GM10248 (cell line): ENCODE measurements around the gene HIF3A.

Experiments used
- CTCF ChIA-PET: fragments of 300-600 bp; sonication (Branson Sonifier 250); formaldehyde crosslinking; extraction: SDS; loops from one replicate; lab custom pipeline; 2021; ENCODE audit warnings: antibody characterized with exemption; lab: Yijun Ruan, JAX
- POLR2A ChIA-PET: fragments of 350-650 bp; sonication (Branson Sonifier 250); formaldehyde crosslinking; extraction: SDS; loops from one replicate; lab custom pipeline; 2020; ENCODE audit warnings: antibody characterized with exemption; lab: Yijun Ruan, JAX
- DNase-seq: peaks from one replicate; pipeline ENCODE4 v3.0.0; 2012; ENCODE audit errors: extremely low spot score
- CTCF ChIP-seq: IDR thresholded peaks from 2 replicates; pipeline ENCODE4 v1.5.1; 2012; ENCODE audit warnings: mild to moderate bottlenecking, low read depth; ENCODE audit errors: extremely low read depth, missing control alignments, control extremely low read depth

The HIF3A gene

DNA sequence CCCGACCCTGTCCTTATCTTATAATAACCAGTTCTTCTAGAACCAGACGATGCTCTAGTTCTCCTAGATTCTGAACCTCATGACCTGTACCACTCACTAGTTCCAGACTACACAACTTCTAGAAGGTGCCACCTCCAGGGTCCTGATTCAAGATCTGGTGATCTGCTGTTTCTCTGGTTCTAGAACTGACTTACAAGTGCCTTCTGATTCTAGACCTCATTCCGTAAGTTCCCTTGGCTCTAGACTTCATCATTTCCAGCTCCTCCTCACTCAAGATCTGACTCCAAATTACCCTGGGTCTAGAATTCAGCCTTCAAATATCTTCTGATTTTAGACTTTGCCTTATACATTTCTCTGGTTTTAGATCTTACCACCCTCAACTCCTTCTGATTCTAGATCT is 45.1 kb downstream of the HIF3A start:
- no peak for DNase-seq
- POLR2A ChIA-PET, result no interaction called here
- TF ChIP-seq CTCF, result no peak
- CTCF ChIA-PET, result no interaction called here

- no peak for TF ChIP-seq CTCF
- CTCF ChIA-PET, result interaction anchor here (0.9 kb wide), 1 partner anchor 12 kb away, joined by 3 read pairs; no protein-coding TSS in a partner anchor
- no peak for DNase-seq
- POLR2A ChIA-PET, result no interaction called here
These were observed 47.5 kb downstream of the HIF3A start for GRCh38 chr19:46344363-46344762.

DNA sequence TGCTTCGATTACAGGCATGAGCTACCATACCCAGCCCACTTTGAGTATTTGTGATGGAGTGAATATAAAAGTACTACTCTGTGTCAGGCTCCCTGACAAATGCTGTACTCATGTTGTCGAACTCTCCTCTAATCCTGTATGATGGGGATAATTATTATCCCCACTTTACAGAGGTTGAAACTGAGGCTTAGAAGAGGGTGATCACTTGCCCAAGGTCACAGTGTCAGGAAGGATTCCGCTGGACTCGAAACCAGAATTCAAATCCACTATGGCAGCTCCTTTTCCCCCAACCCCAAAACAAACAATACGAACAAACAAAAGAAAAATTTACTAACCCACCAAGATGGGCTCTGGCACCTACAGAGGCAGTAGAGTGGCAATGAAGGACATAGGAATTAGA is 48.3 kb downstream of the HIF3A start:
- no peak for TF ChIP-seq CTCF
- ChIA-PET CTCF (interaction anchor here (0.9 kb wide), 1 partner anchor 11 kb away, joined by 3 read pairs; no protein-coding TSS in a partner anchor), POLR2A (no interaction called here)
- DNase-seq, result no peak

- ChIA-PET POLR2A (interaction anchor here (0.6 to 0.9 kb wide), 3 partner anchors 15 to 1398 kb away, joined by 3 to 4 read pairs (median 3); no protein-coding TSS in a partner anchor), CTCF (interaction anchor here (0.7 to 2.7 kb wide), 8 partner anchors 10 to 173 kb away, joined by 3 to 31 read pairs (median 4); no protein-coding TSS in a partner anchor)
- DNase-seq, result peak; percentile 97
- peak; percentile 95 for TF ChIP-seq CTCF
These were observed 50.2 kb downstream of the HIF3A start, which contains the start of gene PPP5C for GRCh38 chr19:46346821-46347571. Gene PPP5C (plus strand): TSS chr19:46347087. CDS start chr19:46347097, 10 bp downstream.

GRCh38 chr19:46347572-46347883 is 50.7 kb downstream of the HIF3A start:
- POLR2A ChIA-PET, result interaction anchor here (0.6 to 0.9 kb wide), 3 partner anchors 14 to 1397 kb away, joined by 3 to 4 read pairs (median 3); no protein-coding TSS in a partner anchor

More at GRCh38 chr19:46347572-46347883, 50.7 kb downstream of the HIF3A start:
- CTCF ChIA-PET, result interaction anchor here (0.7 to 2.7 kb wide), 7 partner anchors 10 to 176 kb away, joined by 3 to 31 read pairs (median 3); no protein-coding TSS in a partner anchor
- DNase-seq, result no peak
- no peak for TF ChIP-seq CTCF
